A673 (cell line): ENCODE measurements around the gene CASKIN1.

Experiments used
- CTCF ChIP-seq: fragments of 300-800, 200-600 bp; sonication (generic); conservative IDR thresholded peaks from 2 replicates; pipeline ENCODE4 v1.5.1; 2017; ENCODE audit warnings: low read depth, mild to moderate bottlenecking, antibody characterized with exemption, low read length, moderate library complexity, mixed read lengths
- EZH2 ChIP-seq: fragments of 200-600 bp; sonication (generic); IDR thresholded peaks from 2 replicates; pipeline ENCODE4 v1.6.1; 2017; ENCODE audit warnings: borderline replicate concordance, low read depth, mild to moderate bottlenecking, mixed read lengths, antibody characterized with exemption, low read length; ENCODE audit not compliant: poor library complexity, severe bottlenecking

DNA sequence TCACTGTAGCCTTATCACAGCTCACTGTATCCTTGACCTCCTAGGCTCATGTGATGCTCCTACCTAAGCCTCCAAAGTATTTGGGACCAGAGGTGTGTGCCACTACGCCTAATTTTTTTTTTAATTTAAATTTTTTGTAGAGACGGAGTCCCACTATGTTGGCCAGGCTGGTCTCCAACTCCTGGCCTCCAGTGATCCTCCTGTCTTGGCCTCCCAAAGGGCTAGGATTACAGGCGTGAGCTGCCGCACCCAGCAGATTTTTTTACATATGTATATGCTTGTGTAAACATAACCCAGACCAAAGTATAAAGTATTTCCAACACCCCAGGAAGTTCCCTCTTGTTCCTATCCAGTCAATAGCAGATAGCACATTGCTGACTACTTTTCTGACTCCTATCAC is 19.9 kb upstream of the CASKIN1 start:
- TF ChIP-seq CTCF: no peak
- no peak for TF ChIP-seq EZH2
